ENCODE measurements around the gene LCN6.

LCN6 gene

GRCh38 chr9:136751814-136752213 lies 3.5 kb upstream of the LCN6 start:
- Histone ChIP-seq H3K9me3 (ENCODE audit: insufficient read depth, low read depth, low read length) (peaks cover 9% of the 10 kb centered on the region; the same call in 1 of the 2 replicates), H3F3A (ENCODE audit: low read depth) (no peaks in the 10 kb centered on the region), H3K9me2 (replicated peaks; ENCODE audit: low read depth, low read length) (no peaks in the 10 kb centered on the region), H4K20me1 (ENCODE audit: insufficient read depth, low read length, poor library complexity, severe bottlenecking) (no peaks in the 10 kb centered on the region), H2AFZ (ENCODE audit: low read length) (no peak overlapping the region), H3K36me3 (ENCODE audit: insufficient read depth, low read length) (no peaks in the 10 kb centered on the region), H3K4me2 (ENCODE audit: low read depth, low read length, poor library complexity, severe bottlenecking) (no peak overlapping the region), H3K79me2 (ENCODE audit: insufficient read depth, low read length) (no peaks in the 10 kb centered on the region), H3K9ac (ENCODE audit: low read depth, low read length, poor library complexity, severe bottlenecking) (no peak overlapping the region), H3K4me1 (ENCODE audit: insufficient read depth, low read length, poor library complexity, severe bottlenecking) (no peaks in the 10 kb centered on the region), H3K27me3 (ENCODE audit: insufficient read depth, low read length, poor library complexity, severe bottlenecking) (no peaks in the 10 kb centered on the region), H3K4me3 (ENCODE audit: low read length, poor library complexity, severe bottlenecking) (no peak overlapping the region)
- TF ChIP-seq, protein P1, sequence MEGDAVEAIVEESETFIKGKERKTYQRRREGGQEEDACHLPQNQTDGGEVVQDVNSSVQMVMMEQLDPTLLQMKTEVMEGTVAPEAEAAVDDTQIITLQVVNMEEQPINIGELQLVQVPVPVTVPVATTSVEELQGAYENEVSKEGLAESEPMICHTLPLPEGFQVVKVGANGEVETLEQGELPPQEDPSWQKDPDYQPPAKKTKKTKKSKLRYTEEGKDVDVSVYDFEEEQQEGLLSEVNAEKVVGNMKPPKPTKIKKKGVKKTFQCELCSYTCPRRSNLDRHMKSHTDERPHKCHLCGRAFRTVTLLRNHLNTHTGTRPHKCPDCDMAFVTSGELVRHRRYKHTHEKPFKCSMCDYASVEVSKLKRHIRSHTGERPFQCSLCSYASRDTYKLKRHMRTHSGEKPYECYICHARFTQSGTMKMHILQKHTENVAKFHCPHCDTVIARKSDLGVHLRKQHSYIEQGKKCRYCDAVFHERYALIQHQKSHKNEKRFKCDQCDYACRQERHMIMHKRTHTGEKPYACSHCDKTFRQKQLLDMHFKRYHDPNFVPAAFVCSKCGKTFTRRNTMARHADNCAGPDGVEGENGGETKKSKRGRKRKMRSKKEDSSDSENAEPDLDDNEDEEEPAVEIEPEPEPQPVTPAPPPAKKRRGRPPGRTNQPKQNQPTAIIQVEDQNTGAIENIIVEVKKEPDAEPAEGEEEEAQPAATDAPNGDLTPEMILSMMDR (conservative IDR thresholded peaks at IDR 0.05; ENCODE audit: low read length) = no peak

GRCh38 chr9:136751244-136751643 lies 2.9 kb upstream of the LCN6 start:
- H3K4me1 ChIP-seq (ENCODE audit: insufficient read depth, low read length, poor library complexity, severe bottlenecking) = no peaks in the 10 kb centered on the region
- H3F3A ChIP-seq (ENCODE audit: low read depth) = no peaks in the 10 kb centered on the region
- H3K9ac ChIP-seq (ENCODE audit: low read depth, low read length, poor library complexity, severe bottlenecking) = no peak overlapping the region

GRCh38 chr9:136750526-136750925 lies 2.2 kb upstream of the LCN6 start:
- H3K4me2 ChIP-seq (ENCODE audit: low read depth, low read length, poor library complexity, severe bottlenecking) = no peak overlapping the region
- no peaks in the 10 kb centered on the region for H4K20me1 ChIP-seq (ENCODE audit: insufficient read depth, low read length, poor library complexity, severe bottlenecking)
- H3K79me2 ChIP-seq (ENCODE audit: insufficient read depth, low read length) = no peaks in the 10 kb centered on the region
- H2AFZ ChIP-seq (ENCODE audit: low read length) = no peak overlapping the region
- no peak overlapping the region for H3K4me3 ChIP-seq (ENCODE audit: low read length, poor library complexity, severe bottlenecking)
- no peaks in the 10 kb centered on the region for H3K27me3 ChIP-seq (ENCODE audit: insufficient read depth, low read length, poor library complexity, severe bottlenecking)
- H3K4me1 ChIP-seq (ENCODE audit: insufficient read depth, low read length, poor library complexity, severe bottlenecking) = no peaks in the 10 kb centered on the region
- no peaks in the 10 kb centered on the region for H3F3A ChIP-seq (ENCODE audit: low read depth)
- H3K36me3 ChIP-seq (ENCODE audit: insufficient read depth, low read length) = no peaks in the 10 kb centered on the region
- TF ChIP-seq EZH2phosphoT487 (IDR thresholded peaks at IDR 0.05; ENCODE audit: borderline replicate concordance) = no peak
- TF ChIP-seq, protein P1 (conservative IDR thresholded peaks at IDR 0.05; ENCODE audit: low read length) = no peak
- H3K9me2 ChIP-seq (replicated peaks; ENCODE audit: low read depth, low read length) = no peaks in the 10 kb centered on the region
- no peak overlapping the region for H3K9ac ChIP-seq (ENCODE audit: low read depth, low read length, poor library complexity, severe bottlenecking)
- H3K9me3 ChIP-seq (ENCODE audit: insufficient read depth, low read depth, low read length) = peaks cover 9% of the 10 kb centered on the region; the same call in 1 of the 2 replicates

More at GRCh38 chr9:136751244-136751643, 2.9 kb upstream of the LCN6 start:
- Histone ChIP-seq H4K20me1 (ENCODE audit: insufficient read depth, low read length, poor library complexity, severe bottlenecking) (no peaks in the 10 kb centered on the region), H2AFZ (ENCODE audit: low read length) (no peak overlapping the region), H3K4me3 (ENCODE audit: low read length, poor library complexity, severe bottlenecking) (no peak overlapping the region), H3K27me3 (ENCODE audit: insufficient read depth, low read length, poor library complexity, severe bottlenecking) (no peaks in the 10 kb centered on the region), H3K9me3 (ENCODE audit: insufficient read depth, low read depth, low read length) (peaks cover 9% of the 10 kb centered on the region; the same call in 1 of the 2 replicates), H3K36me3 (ENCODE audit: insufficient read depth, low read length) (no peaks in the 10 kb centered on the region), H3K79me2 (ENCODE audit: insufficient read depth, low read length) (no peaks in the 10 kb centered on the region), H3K9me2 (replicated peaks; ENCODE audit: low read depth, low read length) (no peaks in the 10 kb centered on the region), H3K4me2 (ENCODE audit: low read depth, low read length, poor library complexity, severe bottlenecking) (no peak overlapping the region)
- TF ChIP-seq, protein P1 (conservative IDR thresholded peaks at IDR 0.05; ENCODE audit: low read length) = no peak
- TF ChIP-seq EZH2phosphoT487 (IDR thresholded peaks at IDR 0.05; ENCODE audit: borderline replicate concordance) = no peak

Measured in Loucy (cell line).